ENCODE measurements around the gene SYNGR3.
A peak's percentile ranks its signal among the peaks of the same experiment; 100 is the strongest.
"Not testable (repeated sequence)": the region's sequence is repeated elsewhere in the genome, so short reads cannot be mapped to it uniquely, and the experiment has no call there.

SYNGR3 gene, protein sequence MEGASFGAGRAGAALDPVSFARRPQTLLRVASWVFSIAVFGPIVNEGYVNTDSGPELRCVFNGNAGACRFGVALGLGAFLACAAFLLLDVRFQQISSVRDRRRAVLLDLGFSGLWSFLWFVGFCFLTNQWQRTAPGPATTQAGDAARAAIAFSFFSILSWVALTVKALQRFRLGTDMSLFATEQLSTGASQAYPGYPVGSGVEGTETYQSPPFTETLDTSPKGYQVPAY

DNA sequence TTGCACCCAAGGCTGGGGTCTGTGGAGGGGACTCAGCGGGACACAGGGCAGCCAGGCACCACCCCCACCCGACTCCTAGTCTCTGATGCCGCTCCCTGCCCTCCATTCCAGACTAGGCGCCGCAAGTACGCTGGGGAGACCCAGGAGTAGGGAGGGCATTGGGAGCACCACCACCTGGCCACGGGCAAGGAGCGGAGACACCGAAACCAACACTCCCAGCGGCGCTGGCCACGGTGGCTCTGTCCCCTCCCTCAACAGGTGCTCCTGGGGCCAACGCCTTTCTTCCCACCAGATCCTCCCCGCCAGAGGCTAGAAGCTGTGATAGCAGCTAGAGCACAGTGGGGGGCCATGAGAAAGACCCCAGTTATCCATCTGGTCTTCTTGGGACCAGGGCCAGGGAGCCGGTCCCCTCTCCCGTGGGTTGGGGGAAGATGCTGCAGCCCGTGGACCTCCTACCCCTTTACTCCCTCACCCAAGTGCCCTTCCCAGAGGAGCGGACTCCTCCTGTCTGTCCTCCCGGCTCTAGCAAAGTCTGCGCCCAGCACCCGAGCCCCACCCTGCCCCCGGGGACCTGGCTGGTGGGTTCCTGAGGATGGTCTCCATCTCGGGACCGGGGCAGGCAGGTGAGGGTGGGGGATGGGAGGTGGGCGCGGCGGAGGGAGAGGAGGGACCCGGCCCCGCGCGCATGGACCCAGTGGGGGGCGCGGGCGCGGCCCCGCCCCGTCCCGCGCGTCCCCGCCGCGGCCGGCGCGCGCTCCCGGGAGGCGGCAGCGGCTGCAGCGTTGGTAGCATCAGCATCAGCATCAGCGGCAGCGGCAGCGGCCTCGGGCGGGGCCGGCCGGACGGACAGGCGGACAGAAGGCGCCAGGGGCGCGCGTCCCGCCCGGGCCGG, at the start of gene SYNGR3:
Gene SYNGR3 (plus strand): TSS at position 762 of the 892 bp plus-strand sequence. CDS start 133 bp downstream, outside the sequence.
- DNase-seq: no peak

DNA sequence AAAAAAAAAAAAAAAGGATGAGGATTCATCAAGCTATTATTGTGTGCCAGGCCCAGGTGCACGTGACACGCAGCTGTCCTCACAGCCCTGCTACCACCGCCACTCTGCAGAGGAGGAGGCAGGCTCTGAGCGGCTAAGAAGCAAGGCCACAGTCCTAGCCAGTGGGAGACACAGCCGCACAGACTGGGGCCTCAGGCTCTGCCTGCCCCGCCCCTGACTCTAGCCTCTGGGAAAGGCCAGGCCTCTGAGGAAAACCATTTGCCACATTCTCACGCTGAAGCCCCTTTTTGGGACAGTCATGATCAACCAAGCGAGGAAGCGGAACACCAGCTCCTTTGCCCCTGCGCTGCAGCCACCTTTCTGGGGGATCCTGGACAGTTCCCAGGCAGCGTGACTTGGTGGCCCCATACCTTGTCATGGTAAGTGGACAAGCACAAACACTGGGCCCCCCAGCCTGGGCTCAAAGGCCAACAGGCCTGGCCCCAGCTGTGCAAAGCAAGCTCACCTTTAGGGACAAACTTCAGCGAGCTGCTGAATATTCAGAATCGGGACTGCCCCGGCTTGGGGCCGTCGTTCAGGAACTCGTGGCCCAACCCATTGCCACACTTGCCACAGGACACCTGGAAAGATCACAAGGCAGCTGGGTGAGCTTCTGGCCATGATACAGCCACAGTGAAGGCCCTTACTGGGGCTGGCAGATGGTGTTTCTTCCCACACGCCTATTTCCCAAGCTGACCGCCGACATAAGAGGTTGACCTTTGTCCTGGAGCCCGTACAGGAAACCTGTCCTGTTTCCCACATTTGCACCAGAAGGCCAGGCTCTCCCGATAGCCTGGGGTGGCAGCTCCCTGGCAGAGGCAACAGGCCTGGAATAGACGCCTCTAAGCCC, 49.3 kb upstream of the SYNGR3 start:
- DNase-seq: no peak

DNA sequence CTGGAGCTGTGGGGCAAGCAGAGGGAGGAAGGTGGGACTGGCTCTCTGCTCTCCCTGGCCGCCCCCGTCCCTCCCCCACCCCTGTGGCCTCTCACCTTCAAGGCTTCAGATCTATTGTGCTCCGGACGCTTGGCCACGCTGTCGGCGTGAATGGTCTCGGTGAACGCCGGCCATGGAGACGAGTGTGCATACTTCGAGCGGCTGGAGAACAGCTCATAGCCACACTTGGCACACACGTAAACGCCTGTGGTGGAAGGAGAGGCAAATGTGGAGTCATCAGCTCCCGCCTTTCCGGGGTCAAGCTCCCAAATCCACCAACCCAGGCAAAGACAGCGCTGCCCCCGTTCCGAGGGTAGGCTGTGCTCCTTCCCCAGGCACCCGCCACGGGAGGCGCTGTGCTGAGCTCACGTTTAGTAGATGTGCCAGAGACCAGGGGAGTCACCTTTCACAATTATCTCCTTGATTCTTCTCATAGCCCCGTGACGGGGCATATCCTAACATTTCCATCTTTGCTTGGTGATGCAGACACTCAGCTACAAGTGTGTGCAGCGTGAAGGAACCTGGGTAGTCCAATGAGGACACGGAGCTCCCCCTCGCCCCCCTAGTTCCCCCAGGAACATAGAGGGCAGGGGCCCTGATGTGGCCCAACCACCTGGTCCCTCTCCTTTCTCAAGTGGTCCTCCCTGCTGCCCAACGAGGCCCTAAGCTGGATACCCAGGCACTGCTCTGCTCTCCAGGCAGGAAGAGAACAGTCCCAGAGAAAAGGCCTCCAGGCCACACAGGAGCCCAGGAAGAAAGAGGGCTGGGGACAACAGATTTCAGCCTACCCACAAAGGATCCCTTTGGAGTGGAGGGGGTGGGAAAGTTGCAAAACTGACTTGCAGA, 48.4 kb upstream of the SYNGR3 start:
- no peak for DNase-seq

DNA sequence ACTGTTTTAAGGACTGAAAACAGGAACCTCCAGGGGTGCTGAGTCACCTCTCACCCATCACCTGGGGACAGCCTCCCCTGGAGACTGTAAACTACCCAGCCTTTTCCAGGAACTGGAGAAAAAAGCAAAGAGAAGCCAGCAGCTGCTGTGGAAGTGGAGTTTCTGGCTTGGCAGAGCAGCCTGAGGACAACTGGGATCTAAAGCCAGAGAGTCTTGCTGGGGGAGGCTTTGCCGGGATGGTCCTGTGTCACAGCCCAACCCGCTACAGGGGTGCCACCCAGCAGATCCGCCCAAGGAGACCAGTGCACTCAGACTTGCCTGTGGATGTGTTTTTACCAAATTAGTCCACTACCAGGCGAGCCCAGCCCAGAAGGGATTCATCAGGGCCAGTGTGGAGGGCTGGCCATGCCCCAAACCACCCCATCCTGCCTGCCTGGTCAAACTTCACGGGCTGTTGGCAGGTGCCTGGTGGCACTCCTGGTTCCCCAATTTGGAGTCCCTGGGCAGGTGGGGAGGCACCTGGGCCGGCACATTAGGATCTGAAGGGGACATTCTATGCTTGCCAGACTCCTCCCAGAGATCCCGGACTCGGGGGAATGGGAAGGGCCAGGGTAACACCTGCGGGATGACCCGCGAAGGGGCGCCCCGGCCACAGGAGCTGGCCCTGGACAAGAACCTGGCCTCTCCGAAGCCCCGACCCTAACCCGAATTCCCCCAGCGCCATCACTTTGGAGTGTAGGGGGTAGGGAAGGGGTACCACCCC, 47.5 kb upstream of the SYNGR3 start:
- DNase-seq: no peak

DNA sequence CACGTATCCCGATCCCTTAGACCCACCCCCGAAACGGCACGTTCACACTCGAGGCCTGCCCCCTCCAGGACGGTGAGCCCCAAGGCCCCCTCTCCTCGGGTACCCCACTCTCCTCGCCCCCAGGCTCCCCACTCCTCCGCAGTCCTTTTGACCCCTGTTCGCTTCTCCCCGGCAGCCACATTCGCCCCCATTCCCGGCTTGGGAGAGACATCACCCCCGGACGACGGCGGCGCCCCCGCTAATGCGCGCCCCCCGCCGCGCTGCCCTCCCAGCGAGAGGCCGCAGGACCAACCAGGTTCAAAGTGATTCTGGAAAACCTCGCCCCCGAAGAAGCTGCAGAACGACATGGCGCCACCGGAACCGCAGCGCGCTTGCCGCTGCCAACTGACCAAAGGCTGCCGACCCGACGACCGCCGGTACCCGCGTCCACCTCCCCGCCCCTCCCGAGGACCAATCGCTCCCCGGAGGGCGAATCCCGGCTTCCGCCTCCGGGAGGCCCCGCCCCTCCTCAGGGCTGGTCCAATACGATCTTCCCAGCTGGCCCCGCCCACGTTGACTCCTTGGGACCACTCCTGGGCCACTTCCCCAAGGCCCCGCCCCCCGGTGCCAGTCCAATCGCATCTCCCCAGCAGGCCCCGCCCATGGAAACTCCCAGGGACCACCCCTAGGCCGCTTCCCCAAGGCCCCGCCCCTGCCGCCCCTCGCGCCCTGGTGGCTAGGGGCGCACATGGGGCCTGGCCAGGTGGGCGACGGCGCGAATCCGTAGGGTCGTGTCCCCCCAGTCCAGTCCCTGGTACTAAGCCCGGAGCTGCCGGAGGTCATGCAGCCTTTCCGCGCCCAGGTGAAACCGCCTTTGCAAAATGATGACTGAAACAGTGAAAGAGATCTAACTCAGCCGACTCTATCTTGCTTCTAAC, 46.7 kb upstream of the SYNGR3 start, which contains the start of gene MSRB1:
Gene MSRB1 (minus strand): TSS at position 390 of the 917 bp plus-strand sequence. CDS start 43 bp downstream, at position 347.
- DNase-seq: peak; percentile 96

DNA sequence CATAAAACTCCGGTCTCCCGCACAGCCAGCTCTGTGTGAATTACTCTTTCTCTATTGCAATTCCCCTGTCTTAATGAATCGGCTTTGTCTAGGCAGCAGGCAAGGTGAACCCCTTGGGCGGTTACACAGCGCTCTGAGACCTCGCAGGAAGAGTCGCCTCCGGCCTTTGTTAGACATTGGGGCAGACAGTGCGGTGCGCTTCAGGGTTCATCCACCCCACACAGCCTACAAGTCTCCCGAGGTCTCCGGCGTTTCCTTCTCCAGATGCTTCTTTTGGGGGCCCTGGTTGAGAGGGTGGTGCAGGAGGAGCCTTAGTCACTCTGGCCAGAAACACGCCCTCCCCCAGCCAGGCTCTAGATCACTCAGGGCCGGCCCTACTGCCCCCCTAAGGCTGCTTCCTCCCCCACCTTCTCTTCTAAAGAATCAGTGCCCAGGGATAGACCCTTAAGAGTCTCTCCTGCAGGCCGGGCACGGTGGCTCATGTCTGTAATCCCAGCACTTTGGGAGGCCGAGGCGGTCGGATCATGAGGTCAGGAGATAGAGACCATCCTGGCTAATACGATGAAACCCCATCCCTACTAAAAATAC, 45.1 kb upstream of the SYNGR3 start:
- DNase-seq: no peak

DNA sequence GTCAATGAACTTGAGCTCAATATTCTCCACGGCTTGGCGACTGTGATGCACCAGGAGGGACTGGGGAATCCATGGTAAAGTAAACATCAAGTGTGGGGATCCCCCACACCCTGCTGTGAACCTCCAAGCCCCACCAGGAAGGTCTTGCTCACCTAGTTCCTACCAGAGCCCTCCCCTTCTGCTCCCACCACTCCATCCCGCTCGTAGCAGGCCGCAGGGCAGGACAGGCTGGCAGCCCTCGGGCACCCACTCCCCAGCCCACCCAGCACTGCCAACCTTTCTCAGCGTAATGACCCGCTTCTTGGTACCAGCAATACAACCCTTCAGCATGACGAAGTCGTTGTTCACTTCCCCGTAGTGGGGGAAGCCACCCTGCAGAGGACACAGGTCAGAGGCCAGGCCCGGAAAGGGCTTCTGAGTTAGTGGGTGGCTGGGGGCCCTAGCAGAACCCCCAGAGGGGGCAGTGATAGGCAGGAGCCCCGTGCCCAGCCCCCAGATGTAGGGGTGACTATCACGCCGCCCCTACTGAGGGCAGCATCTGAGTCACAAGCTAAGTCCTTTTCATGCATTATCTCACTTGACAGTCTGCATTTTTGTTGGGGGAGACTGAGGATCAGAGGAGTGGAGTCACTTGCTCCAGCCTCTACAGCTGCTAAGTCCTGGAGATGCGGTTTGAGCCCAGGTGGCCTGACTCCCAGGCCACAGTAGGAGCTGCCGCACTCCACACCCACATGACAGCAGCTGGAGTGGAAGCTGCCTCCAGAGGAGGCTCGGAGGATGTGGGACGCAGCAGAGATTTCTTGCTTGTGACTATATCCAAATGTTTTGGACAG, 44.0 kb upstream of the SYNGR3 start:
- DNase-seq: no peak

DNA sequence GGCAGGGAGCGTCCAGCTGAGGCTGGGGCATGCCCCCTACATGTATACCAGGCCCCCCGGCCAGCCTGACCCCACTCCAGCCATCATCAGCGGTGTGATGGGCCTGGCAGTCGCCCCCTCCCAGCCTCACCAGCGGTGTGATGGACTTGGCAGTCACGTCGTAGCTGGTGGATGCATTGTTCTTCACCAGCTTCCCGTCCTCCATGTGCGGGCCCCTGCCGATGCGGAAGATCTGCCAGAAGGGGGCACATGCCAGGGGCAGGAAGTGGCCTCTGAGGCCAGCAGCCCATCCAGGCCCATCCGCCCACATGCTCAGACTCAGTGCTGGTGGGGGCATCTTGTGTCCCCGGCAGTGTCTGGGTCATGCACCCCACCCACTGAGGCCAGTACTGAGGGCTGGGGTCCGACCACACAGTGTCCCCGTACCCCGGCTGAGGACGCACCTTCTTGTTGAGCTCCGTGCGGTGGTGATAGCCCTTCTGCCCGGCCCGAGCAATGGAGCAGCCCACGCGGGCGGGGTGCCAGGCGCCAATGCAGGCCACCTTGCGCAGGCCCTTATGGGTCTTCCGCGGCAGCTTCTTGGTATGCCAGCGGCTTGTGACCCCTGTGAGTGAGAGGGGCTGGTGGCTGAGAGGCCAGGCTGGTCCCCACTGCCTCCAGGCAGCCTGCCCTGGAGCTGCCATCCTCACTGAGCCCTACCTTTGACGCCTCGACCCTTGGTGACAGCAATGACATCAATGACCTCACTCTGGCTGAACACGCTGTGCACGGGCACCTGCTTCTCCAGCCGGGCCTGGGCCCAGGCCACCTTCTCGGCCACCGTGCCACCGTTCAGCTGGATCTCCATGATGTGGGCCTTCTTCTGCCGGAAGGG, 43.0 kb upstream of the SYNGR3 start:
- no peak for DNase-seq

DNA sequence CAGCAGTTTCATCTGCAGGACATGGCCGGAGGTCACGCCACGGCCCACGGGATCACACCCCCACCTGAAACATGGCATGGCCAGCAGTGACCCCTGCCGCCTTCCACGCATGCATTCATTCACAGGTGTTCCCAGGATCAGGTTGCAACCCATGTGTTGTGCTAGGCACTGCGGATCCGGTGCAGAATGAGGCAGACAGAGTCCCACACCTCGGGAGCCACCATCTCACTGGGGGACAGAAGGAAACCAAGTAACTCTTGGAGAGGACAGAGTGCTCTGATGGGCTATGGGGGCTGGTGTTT, 42.5 kb upstream of the SYNGR3 start:
- DNase-seq: no peak

DNA sequence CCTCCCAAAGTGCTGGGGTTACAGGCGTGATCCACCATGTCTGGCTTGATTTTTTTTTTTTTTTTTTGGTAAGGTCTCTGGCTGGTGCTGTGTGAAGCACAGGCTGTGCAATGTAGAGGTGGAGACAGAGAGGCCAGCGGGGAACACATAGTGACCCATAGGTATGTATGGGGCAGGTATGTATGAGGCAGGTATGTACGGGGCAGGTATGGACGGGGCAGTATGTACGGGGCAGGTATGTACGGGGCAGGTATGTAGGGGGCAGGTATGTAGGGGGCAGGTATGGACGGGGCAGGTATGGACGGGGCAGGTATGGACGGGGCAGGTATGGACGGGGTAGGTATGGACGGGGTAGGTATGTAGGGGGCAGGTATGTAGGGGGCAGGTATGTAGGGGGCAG, 40.3 kb upstream of the SYNGR3 start:
- no peak for DNase-seq

DNA sequence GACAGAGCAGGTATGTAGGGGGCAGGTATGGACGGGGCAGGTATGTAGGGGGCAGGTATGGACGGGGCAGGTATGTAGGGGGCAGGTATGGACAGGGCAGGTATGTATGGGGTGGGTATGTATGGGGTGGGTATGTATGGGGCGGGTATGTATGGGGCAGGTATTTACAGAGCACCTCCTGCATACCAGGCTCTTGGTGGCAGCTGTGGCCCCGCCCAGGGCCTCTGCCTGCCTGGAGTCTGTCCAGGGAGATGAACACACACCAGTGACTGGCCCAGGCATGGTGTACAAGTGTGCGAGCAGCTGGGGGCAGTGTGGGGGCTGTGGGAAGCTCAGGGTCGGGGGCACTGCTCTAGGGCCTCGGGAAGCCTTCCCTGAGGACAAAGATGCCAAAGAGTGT, 39.7 kb upstream of the SYNGR3 start:
- DNase-seq: no peak

DNA sequence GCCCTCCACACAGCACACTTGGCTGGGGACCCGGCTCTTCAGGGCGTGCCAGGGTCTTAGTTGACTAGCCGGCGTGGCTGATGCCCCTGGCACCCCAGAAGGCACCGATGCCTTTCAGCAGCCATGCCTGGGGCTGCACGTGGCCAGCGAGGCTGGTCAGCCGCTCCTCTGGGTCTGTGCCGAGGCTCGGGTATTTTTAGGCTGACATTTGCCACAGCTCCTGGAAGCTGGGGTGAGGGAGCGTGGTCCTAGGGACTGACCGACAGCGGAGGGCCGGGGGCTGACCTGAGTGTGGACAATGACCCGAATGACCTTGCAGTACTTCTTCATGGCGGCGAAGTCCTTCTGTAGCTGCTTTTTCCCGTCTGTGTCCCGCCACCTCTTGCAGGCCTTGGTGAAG, 39.2 kb upstream of the SYNGR3 start:
- no peak for DNase-seq

DNA sequence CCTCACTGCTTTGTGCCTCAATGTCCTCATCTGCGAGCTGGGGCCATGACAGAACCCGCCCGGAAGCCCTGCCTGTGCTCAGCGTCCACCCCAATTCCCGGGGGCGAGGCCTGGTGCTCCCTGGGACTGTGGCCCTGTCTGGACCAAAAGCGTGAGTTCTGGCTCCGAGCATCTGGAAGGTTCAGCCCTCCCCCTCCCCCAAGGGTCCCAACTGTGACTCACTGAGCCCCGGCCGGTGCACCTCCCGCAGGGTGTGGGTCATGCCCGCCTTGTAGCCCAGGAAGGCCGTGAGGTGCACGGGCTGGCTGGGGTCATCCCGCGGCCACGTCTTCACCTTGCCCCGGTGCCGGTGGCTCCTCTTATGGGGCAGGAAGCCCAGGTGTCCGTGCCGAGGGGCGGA, 36.0 kb upstream of the SYNGR3 start:
- DNase-seq: no peak

DNA sequence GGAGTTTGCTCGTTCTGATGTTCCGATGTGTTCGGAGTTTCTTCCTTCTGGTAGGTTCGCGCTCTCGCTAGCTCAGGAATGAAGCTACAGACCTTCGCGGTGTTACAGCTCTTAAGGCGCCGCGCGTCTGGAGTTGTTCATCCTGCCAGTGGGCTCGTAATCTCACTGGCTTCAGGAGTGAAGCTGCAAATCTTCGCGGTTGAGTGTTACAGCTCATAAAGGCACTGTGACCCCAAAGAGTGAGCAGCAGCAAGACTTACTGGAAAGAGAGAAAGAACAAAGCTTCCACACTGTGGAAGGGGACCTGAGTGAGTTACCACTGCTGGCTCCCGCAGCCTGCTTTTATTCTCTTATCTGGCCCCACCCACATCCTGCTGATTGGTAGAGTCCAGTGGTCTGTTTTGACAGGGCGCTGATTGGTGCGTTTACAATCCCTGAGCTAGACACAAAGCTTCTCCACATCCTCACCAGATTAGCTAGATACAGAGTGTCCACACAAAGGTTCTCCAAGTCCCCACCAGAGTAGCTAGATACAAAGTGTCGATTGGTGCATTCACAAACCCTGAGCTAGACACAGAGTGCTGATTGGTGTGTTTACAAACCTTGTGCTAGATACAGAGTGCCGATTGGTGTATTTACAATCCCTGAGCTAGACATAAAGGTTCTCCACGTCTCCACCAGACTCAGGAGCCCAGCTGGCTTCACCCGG, 32.2 kb upstream of the SYNGR3 start:
- DNase-seq: not testable (repeated sequence)

DNA sequence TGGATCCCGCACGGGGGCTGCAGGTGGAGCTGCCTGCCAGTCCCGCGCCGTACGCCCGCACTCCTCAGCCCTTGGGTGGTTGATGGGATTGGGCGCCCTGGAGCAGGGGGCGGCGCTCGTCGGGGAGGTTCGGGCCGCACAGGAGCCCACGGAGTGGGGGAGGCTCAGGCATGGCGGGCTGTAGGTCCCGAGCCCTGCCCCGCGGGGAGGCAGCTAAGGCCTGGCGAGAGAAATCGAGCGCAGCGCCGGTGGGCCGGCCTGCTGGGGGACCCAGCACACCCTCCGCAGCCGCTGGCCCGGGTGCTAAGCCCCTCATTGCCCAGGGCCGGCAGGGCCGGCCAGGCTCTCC, 31.7 kb upstream of the SYNGR3 start:
- not testable (repeated sequence) for DNase-seq

DNA sequence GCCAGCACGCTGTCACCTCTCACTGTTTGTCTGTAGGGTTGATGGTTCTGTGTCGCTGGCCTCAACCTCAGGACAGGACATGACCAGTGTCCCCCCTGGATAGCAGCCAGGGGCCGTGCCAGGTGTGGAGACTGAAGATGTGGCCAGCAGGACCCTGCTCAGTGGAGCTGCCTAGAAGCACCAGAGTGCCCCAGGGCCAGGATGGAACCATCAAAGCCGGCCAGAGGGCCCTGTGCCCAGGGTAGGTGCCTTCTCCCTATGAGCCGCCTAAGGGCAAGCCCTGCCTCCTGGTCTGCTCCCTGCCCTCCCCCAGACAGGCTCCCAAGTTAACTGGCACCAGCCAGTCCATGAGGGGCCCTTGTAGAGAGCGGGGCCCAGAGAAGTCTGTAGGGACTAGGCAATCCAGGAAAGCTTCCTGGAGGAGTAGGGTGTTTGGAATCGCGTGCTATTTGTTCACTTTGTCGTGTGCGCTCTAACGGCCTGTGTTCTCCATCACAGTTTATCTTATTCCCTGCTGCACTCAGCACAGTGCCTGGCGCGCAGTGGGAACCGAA, 31.0 kb upstream of the SYNGR3 start:
- no peak for DNase-seq
